ENCODE measurements around the gene LRBA. TPM values are rescaled to one million over a fixed set of nuclear protein-coding genes. Genes with fewer than 3 reads are reported as not detected.
A peak's percentile ranks its signal among the peaks of the same experiment; 100 is the strongest.

LRBA gene
- total RNA-seq, 2 donors from 2014 or later, result 55.5 to 77.7 TPM

DNA sequence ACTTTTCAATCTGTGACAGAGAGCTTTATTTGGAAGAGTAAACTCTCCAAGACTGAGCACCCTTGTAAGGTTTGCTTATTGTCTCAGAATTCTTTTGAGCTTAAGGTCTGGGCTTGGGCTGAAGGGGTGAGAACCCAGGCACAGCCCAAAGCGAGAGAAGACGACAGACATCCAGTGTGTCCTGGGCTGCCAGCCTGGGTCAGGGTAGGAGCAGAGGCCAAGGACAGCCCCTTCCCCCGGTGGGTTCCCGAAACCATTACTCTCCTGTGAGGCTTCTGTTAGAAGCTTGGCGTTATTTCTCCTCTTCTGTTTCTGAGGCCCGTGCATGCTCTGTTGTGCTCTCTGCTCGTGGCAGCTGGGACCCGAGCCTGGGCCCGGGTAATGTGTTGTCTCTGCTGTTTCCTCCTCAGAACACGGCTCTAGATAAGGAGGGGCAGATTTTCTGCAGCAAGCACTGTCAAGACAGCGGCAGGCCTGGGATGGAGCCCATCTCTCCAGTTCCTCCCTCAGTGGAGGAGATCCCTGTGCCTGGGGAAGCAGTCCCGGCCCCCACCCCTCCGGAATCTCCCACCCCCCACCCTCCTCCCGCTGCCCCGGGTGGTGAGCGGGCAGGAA, 759.4 kb downstream of the LRBA start:
- H3K36me3 ChIP-seq, result no peaks in the 10 kb centered on the region
- H3K4me1 ChIP-seq, result peaks cover 14% of the 10 kb centered on the region
- peak overlapping the region in 1 of 2 donors; percentile 68 for H3K9ac ChIP-seq (ENCODE audit: low read depth in 2 of 2, low read length in 2 of 2)
- TF ChIP-seq, protein P1, sequence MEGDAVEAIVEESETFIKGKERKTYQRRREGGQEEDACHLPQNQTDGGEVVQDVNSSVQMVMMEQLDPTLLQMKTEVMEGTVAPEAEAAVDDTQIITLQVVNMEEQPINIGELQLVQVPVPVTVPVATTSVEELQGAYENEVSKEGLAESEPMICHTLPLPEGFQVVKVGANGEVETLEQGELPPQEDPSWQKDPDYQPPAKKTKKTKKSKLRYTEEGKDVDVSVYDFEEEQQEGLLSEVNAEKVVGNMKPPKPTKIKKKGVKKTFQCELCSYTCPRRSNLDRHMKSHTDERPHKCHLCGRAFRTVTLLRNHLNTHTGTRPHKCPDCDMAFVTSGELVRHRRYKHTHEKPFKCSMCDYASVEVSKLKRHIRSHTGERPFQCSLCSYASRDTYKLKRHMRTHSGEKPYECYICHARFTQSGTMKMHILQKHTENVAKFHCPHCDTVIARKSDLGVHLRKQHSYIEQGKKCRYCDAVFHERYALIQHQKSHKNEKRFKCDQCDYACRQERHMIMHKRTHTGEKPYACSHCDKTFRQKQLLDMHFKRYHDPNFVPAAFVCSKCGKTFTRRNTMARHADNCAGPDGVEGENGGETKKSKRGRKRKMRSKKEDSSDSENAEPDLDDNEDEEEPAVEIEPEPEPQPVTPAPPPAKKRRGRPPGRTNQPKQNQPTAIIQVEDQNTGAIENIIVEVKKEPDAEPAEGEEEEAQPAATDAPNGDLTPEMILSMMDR (IDR thresholded peaks at IDR 0.05), result no peak
- intact Hi-C loops (cut with DNase I), result no loop called here
- H3K9me3 ChIP-seq, result no peaks in the 10 kb centered on the region
- H3K4me3 ChIP-seq, result no peak overlapping the region
- no peak for DNase-seq
- H3K27me3 ChIP-seq, result no peaks in the 10 kb centered on the region
- peak overlapping the region; percentile 78 for H3K27ac ChIP-seq

GRCh38 chr4:150253965-150254630, 761.0 kb downstream of the LRBA start:
- H3K27ac ChIP-seq, result no peak overlapping the region
- H3K9ac ChIP-seq (ENCODE audit: low read depth in 2 of 2, low read length in 2 of 2), result no peak overlapping the region
- TF ChIP-seq, protein P1 (IDR thresholded peaks at IDR 0.05), result no peak
- intact Hi-C loops (cut with DNase I), result no loop called here
- no peak for DNase-seq
- H3K27me3 ChIP-seq, result no peaks in the 10 kb centered on the region
- H3K4me3 ChIP-seq, result no peak overlapping the region
- peaks cover 14% of the 10 kb centered on the region for H3K4me1 ChIP-seq
- H3K9me3 ChIP-seq, result no peaks in the 10 kb centered on the region
- H3K36me3 ChIP-seq, result no peaks in the 10 kb centered on the region

DNA sequence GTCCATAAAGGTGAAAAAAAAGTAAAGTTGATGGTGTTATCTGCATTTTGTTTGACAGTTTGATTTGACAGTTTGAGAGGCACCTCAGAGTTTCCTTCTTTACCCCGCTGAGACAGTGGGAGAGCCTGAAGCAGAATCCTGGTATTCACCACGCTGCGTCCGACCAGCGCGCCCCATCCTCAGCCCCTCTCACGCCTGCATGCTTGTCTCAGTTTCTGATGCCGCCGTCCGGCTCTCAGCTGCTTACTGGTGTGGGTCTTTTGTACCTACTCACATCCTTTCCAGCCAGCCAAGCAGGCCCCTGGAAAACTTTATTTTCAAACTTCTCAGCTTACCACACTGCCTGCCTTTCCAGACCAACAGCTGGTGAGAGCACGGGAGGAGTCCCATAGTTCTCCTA, 761.7 kb downstream of the LRBA start:
- TF ChIP-seq, protein P1 (IDR thresholded peaks at IDR 0.05), result no peak
- Histone ChIP-seq H3K4me1 (peaks cover 14% of the 10 kb centered on the region), H3K4me3 (no peak overlapping the region), H3K27ac (no peak overlapping the region), H3K9me3 (no peaks in the 10 kb centered on the region), H3K9ac (ENCODE audit: low read depth in 2 of 2, low read length in 2 of 2) (no peak overlapping the region), H3K27me3 (no peaks in the 10 kb centered on the region), H3K36me3 (no peaks in the 10 kb centered on the region)
- DNase-seq, result no peak
- intact Hi-C loops (cut with DNase I), result no loop called here

DNA sequence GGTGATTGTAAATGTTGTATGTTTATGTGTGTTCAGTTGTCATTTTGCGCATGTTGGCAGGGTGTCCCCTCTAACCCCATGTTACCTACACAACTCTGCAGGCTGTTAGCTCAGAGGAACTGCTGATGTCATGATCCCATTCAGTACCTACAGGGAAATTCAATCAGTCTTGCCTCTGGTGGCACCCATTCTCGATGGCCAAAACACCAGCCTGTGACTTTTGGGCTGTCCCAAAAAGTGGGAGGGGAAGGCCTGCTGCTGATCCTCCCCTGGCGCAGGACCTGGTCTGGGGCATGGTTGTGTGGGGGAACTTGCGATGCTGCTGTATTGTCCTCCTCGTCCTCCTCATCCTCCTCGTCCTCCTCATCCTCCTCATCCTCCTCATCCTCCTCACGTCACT, 762.3 kb downstream of the LRBA start:
- Histone ChIP-seq H3K4me3 (no peak overlapping the region), H3K36me3 (no peaks in the 10 kb centered on the region), H3K9me3 (no peaks in the 10 kb centered on the region), H3K9ac (ENCODE audit: low read depth in 2 of 2, low read length in 2 of 2) (no peak overlapping the region), H3K27me3 (no peaks in the 10 kb centered on the region), H3K4me1 (peaks cover 14% of the 10 kb centered on the region), H3K27ac (no peak overlapping the region)
- intact Hi-C loops (cut with DNase I), result no loop called here
- TF ChIP-seq, protein P1 (IDR thresholded peaks at IDR 0.05), result no peak
- DNase-seq, result no peak

GRCh38 chr4:150252306-150252705, 762.8 kb downstream of the LRBA start:
- intact Hi-C loops (cut with DNase I), result no loop called here
- Histone ChIP-seq H3K9me3 (no peaks in the 10 kb centered on the region), H3K4me1 (peaks cover 14% of the 10 kb centered on the region), H3K9ac (ENCODE audit: low read depth in 2 of 2, low read length in 2 of 2) (no peak overlapping the region), H3K36me3 (no peaks in the 10 kb centered on the region), H3K27ac (no peak overlapping the region), H3K27me3 (no peaks in the 10 kb centered on the region), H3K4me3 (no peak overlapping the region)
- TF ChIP-seq, protein P1 (IDR thresholded peaks at IDR 0.05), result no peak
- no peak for DNase-seq

All from colonic mucosa (tissue), 4 donors.